Stomach (tissue), 4 donors: ENCODE data around the gene PPIL6.

Source experiments
- CTCF ChIP-seq, 7 experiments: fragments of 450-650 bp in 4 of 7; fragments of 200-600 bp in 3 of 7; sonication (generic) in 3 of 7; IDR thresholded peaks; one replicate each; pipeline ENCODE4 v1.5.1; 2016 to 2019; ENCODE audit warnings: antibody characterized with exemption in 7 of 7, control low read depth in 2 of 7, mild to moderate bottlenecking in 1 of 7
- EP300 ChIP-seq: sonication (generic); formaldehyde crosslinking; IDR thresholded peaks from one replicate; pipeline ENCODE4 v1.6.1; 2017; ENCODE audit warnings: antibody characterized with exemption
- POLR2A ChIP-seq, 4 donors: fragments of 450-650 bp; IDR thresholded peaks; one replicate each; pipeline ENCODE4 v1.6.1; 2016; ENCODE audit warnings: antibody characterized with exemption in 4 of 4, control low read depth in 2 of 4, mild to moderate bottlenecking in 1 of 4, moderate library complexity in 1 of 4
- POLR2AphosphoS5 ChIP-seq, 3 donors: sonication (generic); formaldehyde crosslinking; IDR thresholded peaks; one replicate each; pipeline ENCODE4 v1.6.1; 2016; ENCODE audit warnings: antibody characterized with exemption in 3 of 3

DNA sequence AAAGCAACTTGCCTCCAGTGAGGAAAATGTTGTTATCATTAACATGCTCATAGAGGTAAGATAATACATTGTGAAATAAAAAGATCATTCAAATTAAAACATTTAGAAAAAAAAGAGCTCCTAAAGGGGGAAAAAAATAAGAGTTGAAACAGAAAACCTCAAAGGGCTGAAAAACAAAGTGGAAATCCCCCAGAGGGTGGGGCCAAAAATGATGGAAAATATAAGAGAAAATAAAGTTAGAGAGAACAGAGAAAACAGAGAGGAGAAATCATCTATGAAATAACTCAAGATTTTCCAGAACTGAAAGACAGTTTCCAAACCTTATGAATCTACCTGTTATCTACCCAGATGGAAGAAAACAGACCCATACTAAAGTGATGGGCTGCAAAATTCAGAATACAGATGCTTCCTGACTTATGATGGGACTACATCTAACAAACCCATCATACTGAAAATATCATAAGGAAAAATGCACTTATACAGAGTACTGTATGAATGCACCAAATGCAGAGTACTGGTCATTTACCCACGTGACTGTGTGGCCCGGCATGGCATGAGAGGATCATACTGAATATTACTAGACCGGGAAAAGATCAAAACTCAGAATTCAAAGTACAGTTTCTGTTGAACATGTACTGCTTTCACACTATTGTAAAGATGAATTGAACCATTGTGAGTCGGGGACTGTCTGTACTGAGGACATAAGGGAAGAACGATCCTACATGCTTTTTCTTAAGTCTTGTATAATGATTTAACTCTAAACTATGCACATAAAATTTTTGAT, 38.6 kb upstream of the PPIL6 start:
- no peak for TF ChIP-seq CTCF (IDR thresholded peaks at IDR 0.05)
- no peak for TF ChIP-seq POLR2A (IDR thresholded peaks at IDR 0.05)
- TF ChIP-seq POLR2AphosphoS5 (IDR thresholded peaks at IDR 0.05): no peak
- TF ChIP-seq EP300: no peak
